Astrocyte (in vitro differentiated cells and primary cell): ENCODE measurements around the gene MECR. TPM values are rescaled to one million over a fixed set of nuclear protein-coding genes. Genes with fewer than 3 reads are reported as not detected.

ENCODE experiments used
- DNase-seq: peaks from one replicate; pipeline ENCODE4 v3.0.0-alpha.2; 2010; ENCODE audit warnings: low read depth
- FAIRE-seq: peaks from 2 replicates; lab custom pipeline; 2011; peaks lifted over from hg19 to GRCh38; lab: Jason Lieb, UNC
- H2AFZ ChIP-seq: 2 replicates; pipeline ENCODE4 v1.6.0; 2012; ENCODE audit warnings: low read depth, low read length, inconsistent platforms
- H3K27ac ChIP-seq: 2 replicates; pipeline ENCODE4 v1.5.1; 2011; ENCODE audit warnings: low read depth, low read length, inconsistent platforms
- H3K27me3 ChIP-seq: 2 replicates; pipeline ENCODE4 v1.6.0; 2011; ENCODE audit warnings: low read length, inconsistent platforms; ENCODE audit not compliant: insufficient read depth
- H3K36me3 ChIP-seq: 2 replicates; pipeline ENCODE4 v1.5.1; 2011; ENCODE audit warnings: low read length, inconsistent platforms; ENCODE audit not compliant: insufficient read depth
- H3K4me1 ChIP-seq: 2 replicates; pipeline ENCODE4 v1.5.1; 2011; ENCODE audit warnings: low read length, inconsistent platforms; ENCODE audit not compliant: insufficient read depth
- H3K4me2 ChIP-seq: 2 replicates; pipeline ENCODE4 v1.6.0; 2012; ENCODE audit warnings: low read length, inconsistent platforms
- H3K4me3 ChIP-seq: 2 replicates; pipeline ENCODE4 v1.5.1; 2011; ENCODE audit warnings: low read depth, mild to moderate bottlenecking, low read length, inconsistent platforms; ENCODE audit not compliant: insufficient read depth
- H3K79me2 ChIP-seq: 2 replicates; pipeline ENCODE4 v1.6.0; 2012; ENCODE audit warnings: mild to moderate bottlenecking, low read length, inconsistent platforms; ENCODE audit not compliant: insufficient read depth
- H3K9ac ChIP-seq: 2 replicates; pipeline ENCODE4 v1.6.0; 2012; ENCODE audit warnings: mild to moderate bottlenecking, low read length, inconsistent platforms
- H3K9me3 ChIP-seq: 2 replicates; pipeline ENCODE4 v1.5.1; 2012; ENCODE audit warnings: low read depth, mild to moderate bottlenecking, low read length, inconsistent platforms; ENCODE audit not compliant: insufficient read depth
- H4K20me1 ChIP-seq: 2 replicates; pipeline ENCODE4 v1.6.0; 2012; ENCODE audit warnings: low read length, inconsistent platforms; ENCODE audit not compliant: insufficient read depth
- H3K27ac Mint-ChIP-seq: one replicate; pipeline ENCODE4 v1.8.0; 2021; ENCODE audit warnings: mild to moderate bottlenecking, mixed read lengths; ENCODE audit not compliant: unreplicated experiment
- H3K27me3 Mint-ChIP-seq: one replicate; pipeline ENCODE4 v1.8.0; 2021; ENCODE audit warnings: low read depth, mixed read lengths; ENCODE audit not compliant: unreplicated experiment
- H3K36me3 Mint-ChIP-seq: one replicate; pipeline ENCODE4 v1.8.0; 2021; ENCODE audit warnings: low read depth, mixed read lengths; ENCODE audit not compliant: unreplicated experiment
- H3K4me1 Mint-ChIP-seq: one replicate; pipeline ENCODE4 v1.8.0; 2021; ENCODE audit warnings: low read depth, mixed read lengths; ENCODE audit not compliant: unreplicated experiment
- H3K4me3 Mint-ChIP-seq: one replicate; pipeline ENCODE4 v1.8.0; 2021; ENCODE audit warnings: mild to moderate bottlenecking, moderate library complexity, mixed read lengths; ENCODE audit not compliant: unreplicated experiment
- H3K9me3 Mint-ChIP-seq: one replicate; pipeline ENCODE4 v1.8.0; 2021; ENCODE audit warnings: mild to moderate bottlenecking, mixed read lengths; ENCODE audit not compliant: unreplicated experiment
- EZH2 ChIP-seq: IDR thresholded peaks from 2 replicates; pipeline ENCODE4 v1.6.1; 2012; ENCODE audit warnings: mild to moderate bottlenecking, low read length, inconsistent platforms; ENCODE audit not compliant: insufficient read depth
- total RNA-seq: library from RNA; stranded (reverse); gene quantifications from 2 replicates; pipeline ENCODE4 v1.2.1, GENCODE V29; 2021
- TF ChIP-seq, protein P1 (sequence below): IDR thresholded peaks from 2 replicates; pipeline ENCODE4 v1.5.1; 2011; ENCODE audit warnings: low read depth, mild to moderate bottlenecking, inconsistent platforms, low read length, moderate library complexity; ENCODE audit not compliant: insufficient read depth

MECR gene
- total RNA-seq, 1 donor from 2014 or later, result 25.1 TPM

DNA sequence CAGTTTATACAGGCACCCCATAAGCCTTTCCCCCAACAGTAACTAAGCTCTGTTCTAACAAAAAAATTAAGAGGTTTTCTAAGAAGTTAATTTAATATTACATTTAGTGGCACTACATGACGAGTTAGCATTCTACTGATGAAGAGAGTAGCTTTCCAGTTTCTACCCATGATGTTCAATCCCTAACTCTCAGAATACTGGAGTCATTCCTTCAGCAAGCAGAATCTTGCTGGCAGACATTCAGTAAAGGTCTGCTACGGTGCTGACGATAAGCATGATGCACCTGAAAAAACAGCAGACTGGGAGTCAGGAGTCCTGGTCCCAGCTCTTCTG, 73.5 kb downstream of the MECR start:
- no peaks in the 10 kb centered on the region for H3K9me3 ChIP-seq
- no peak for FAIRE-seq
- Mint-ChIP-seq H3K4me1 (peaks cover 9% of the 10 kb centered on the region), H3K9me3 (no peaks in the 10 kb centered on the region), H3K36me3 (peaks cover 20% of the 10 kb centered on the region), H3K27ac (no peak overlapping the region), H3K27me3 (no peaks in the 10 kb centered on the region), H3K4me3 (no peak overlapping the region)
- peaks cover 60% of the 10 kb centered on the region for H3K36me3 ChIP-seq
- peaks cover 75% of the 10 kb centered on the region for H3K79me2 ChIP-seq
- H4K20me1 ChIP-seq, result peaks cover 64% of the 10 kb centered on the region
- H3K9ac ChIP-seq, result no peak overlapping the region
- H3K27ac ChIP-seq, result no peak overlapping the region
- no peaks in the 10 kb centered on the region for H3K4me1 ChIP-seq
- H3K4me2 ChIP-seq, result no peak overlapping the region
- H3K27me3 ChIP-seq, result no peaks in the 10 kb centered on the region
- TF ChIP-seq, protein P1, sequence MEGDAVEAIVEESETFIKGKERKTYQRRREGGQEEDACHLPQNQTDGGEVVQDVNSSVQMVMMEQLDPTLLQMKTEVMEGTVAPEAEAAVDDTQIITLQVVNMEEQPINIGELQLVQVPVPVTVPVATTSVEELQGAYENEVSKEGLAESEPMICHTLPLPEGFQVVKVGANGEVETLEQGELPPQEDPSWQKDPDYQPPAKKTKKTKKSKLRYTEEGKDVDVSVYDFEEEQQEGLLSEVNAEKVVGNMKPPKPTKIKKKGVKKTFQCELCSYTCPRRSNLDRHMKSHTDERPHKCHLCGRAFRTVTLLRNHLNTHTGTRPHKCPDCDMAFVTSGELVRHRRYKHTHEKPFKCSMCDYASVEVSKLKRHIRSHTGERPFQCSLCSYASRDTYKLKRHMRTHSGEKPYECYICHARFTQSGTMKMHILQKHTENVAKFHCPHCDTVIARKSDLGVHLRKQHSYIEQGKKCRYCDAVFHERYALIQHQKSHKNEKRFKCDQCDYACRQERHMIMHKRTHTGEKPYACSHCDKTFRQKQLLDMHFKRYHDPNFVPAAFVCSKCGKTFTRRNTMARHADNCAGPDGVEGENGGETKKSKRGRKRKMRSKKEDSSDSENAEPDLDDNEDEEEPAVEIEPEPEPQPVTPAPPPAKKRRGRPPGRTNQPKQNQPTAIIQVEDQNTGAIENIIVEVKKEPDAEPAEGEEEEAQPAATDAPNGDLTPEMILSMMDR, result no peak
- no peak for TF ChIP-seq EZH2
- DNase-seq, result no peak
- no peak overlapping the region for H3K4me3 ChIP-seq
- H2AFZ ChIP-seq, result no peak overlapping the region

DNA sequence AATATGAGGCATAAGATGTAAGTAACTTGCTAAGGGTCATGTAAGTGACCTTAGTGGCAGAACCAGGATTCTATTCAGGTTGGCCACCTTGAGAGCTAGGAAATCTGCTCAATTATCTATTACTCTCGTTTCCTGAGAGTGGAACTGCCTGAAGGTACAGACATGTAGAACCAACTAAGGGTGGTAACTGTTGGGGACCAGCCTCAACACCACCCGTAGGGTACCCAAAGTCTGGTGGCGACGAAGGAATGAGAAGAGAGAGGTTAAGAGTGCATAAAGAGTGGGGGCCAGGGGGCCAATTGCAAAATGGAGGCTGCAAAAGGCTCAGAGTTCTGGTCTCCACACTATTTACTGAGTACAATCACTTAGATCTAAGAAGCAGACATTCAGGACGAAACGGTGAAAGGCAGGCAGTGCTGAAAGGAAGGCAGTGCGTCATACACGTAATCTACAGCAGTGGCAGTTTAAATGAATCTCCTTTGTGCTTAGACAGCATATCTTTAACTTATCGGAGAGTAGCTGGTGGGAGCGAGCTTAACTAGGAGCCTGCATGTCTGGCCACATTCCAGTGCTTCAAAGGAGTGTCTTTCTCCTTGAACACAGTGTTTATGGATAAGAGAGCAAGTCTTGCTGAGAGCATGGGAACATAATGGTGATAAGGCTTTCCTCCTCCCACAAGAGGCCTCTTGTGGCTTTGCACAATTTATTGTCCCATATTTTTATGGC, 74.0 kb downstream of the MECR start:
- no peaks in the 10 kb centered on the region for H3K27me3 Mint-ChIP-seq
- H4K20me1 ChIP-seq, result peaks cover 62% of the 10 kb centered on the region
- no peaks in the 10 kb centered on the region for H3K27me3 ChIP-seq
- DNase-seq, result peak; percentile 34
- H3K27ac Mint-ChIP-seq, result peak overlapping the region; percentile 88
- no peak overlapping the region for H3K9ac ChIP-seq
- no peaks in the 10 kb centered on the region for H3K9me3 ChIP-seq
- no peaks in the 10 kb centered on the region for H3K9me3 Mint-ChIP-seq
- peaks cover 65% of the 10 kb centered on the region for H3K36me3 ChIP-seq
- TF ChIP-seq, protein P1, result no peak
- TF ChIP-seq EZH2, result no peak
- no peak for FAIRE-seq
- no peak overlapping the region for H2AFZ ChIP-seq
- H3K79me2 ChIP-seq, result peaks cover 73% of the 10 kb centered on the region
- peaks cover 9% of the 10 kb centered on the region for H3K4me1 Mint-ChIP-seq
- H3K27ac ChIP-seq, result no peak overlapping the region
- H3K4me1 ChIP-seq, result no peaks in the 10 kb centered on the region
- peak overlapping the region; percentile 9 for H3K4me3 Mint-ChIP-seq
- no peak overlapping the region for H3K4me3 ChIP-seq
- H3K36me3 Mint-ChIP-seq, result peaks cover 24% of the 10 kb centered on the region
- no peak overlapping the region for H3K4me2 ChIP-seq
